ENCODE data around the gene KLHL24.
"Not testable (repeated sequence)": the region's sequence is repeated elsewhere in the genome, so short reads cannot be mapped to it uniquely, and the experiment has no call there.

Gene KLHL24, protein sequence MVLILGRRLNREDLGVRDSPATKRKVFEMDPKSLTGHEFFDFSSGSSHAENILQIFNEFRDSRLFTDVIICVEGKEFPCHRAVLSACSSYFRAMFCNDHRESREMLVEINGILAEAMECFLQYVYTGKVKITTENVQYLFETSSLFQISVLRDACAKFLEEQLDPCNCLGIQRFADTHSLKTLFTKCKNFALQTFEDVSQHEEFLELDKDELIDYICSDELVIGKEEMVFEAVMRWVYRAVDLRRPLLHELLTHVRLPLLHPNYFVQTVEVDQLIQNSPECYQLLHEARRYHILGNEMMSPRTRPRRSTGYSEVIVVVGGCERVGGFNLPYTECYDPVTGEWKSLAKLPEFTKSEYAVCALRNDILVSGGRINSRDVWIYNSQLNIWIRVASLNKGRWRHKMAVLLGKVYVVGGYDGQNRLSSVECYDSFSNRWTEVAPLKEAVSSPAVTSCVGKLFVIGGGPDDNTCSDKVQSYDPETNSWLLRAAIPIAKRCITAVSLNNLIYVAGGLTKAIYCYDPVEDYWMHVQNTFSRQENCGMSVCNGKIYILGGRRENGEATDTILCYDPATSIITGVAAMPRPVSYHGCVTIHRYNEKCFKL
- total RNA-seq = 7.2 to 98.7 (median 40.2) reads per million in 17 experiments

DNA sequence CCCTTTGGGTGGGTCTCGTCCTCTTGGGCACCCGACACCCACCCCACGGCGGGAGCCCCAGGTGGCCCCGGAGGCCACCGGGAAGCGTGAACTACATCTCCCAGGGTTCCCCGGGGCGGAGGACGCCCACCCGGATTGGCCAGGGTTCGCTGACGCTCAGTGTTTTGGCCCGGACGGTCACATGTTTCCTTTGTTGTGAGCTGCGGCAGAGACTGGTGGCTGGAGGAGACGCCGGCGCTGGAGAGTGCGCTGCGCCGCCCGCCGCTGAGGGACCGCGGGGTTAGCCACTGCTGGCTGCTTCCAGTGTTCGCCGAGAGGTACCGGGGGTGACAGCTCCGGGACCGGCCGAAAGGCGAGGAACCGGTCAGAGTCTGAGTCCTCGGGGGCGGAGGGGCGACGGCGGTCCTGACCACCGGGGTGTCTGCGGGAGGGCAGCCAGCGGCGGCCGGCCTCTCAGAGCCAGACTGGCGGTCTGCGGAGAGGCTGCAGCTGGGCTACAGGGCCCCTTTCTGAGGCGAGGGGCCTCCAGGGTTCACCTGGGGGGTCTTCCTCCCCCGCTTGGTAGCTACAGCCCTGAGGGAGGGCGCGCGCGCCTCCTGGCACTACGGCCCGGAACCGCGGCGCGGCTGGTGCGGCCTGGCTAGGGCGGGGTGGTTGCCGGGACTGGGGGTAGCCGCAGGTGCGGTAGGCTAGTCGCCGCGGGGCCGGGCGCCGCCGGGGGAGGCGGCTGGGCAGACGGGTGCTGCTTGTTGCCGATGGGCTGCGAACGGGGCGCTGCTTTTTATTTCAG, at the start of gene KLHL24:
Gene KLHL24, plus strand, starts transcription at position 193 of the 790 bp plus-strand sequence. CDS start 14,734 bp downstream, outside the sequence.
- peak; percentile 93 to 96 (median 96) for DNase-seq

DNA sequence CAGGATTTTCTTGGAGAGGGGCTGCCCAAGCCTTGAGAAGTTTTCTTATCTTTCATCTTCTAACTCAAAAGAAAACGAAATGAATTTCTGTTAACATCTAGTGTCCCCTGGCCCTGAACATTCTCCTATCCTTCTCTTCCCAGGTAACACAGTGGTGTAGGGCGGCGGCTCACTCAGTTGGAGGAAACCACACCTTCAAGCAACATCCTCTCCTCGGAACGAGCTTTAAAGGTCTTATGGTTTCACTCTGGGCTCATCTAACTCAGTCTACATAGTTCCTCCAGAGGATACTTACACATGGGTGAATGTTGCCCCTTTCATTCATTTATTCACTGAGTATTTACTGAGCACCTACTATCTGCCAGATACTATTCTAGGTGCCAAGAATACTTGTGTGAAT, 48.9 kb upstream of the KLHL24 start:
- no peak for DNase-seq

DNA sequence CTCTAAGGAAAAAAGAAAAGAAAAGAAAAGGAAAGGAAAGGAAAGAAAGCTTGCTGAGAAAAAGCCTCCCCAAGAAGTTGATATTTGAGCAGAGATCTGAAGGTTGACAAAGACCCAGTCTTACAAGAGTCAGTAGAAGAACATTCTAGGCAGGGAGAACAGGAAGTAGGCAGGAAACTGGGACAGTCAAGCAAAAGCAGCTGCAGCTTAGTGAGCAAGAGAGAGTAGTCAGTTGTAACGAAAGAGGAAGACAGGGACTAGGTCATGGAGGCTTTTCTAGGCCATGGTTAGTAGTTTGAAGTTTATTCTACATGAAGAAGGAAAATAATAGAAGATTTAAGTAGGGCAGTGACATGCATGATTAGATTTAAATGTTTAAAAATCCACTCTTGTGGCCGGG, 48.1 kb upstream of the KLHL24 start:
- DNase-seq = peak; percentile 68 to 87 (median 78)

DNA sequence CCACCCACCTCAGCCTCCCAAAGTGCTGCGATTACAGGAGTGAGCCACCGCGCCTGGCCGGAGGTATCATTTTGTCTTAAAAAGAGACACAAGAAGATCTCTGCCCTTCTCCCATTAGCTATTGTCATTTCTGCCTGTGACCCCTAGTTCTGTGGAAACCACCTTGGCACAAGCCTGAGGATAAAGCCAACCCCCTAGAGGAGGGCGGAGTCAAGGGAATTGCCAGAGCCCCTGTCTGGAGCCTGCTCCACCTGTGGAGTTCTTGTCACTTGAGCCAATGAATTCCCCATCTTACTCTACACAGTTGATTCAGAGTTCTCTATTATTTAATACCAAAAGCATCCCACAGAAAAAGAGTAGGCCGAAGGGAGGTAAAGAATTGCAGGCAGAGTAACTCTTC, 45.0 kb upstream of the KLHL24 start:
- no peak for DNase-seq

DNA sequence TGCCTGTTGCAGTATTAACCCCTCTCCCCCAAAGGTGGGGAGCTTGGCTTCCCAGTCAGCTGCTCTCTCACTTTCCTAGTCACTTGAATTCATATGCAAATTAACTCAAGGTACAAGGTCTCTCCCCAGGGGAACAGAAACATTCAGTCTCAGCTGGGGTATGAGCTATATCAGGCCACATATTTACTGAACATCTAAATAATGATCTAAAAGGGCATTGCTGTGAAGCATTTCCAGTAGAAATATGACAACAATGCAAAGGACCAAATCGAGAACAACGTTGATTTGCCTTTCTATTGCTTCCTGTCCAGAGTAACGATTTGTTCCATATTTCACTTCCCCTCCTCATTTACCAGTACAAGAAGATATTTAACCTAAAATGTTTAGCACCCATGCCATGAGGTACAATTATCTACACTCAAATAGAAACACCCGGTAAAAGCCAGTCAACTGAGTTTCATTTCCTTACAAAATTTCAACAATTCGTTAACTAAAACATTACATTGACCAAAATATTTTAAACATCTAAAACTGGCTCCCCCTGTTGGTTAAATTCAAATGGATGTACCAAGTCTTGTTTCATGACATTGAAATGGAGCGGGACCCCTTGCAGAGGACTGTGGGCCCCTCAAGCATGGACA, 43.4 kb upstream of the KLHL24 start:
- peak in 3 of 4 experiments; percentile 13 to 62 (median 28) for DNase-seq

DNA sequence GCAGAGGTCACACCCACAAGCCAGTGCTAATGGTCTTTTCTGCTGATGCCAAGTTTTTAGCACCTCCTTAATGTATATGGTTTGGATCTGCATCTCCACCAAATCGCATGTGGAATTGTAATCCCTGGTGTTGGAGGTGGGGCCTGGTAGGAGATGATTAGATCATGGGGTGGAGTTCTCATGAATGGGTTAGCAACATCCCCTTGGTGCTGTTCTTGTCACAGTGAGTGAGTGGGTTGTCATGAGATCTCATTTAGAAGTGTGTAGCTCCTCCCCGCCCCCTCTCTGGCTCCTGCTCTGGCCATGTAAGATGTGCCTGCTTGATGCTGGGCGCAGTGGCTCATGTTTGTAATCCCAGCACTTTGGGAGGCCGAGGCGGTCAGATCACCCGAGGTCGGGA, 42.6 kb upstream of the KLHL24 start:
- peak; percentile 27 to 67 (median 64) for DNase-seq

DNA sequence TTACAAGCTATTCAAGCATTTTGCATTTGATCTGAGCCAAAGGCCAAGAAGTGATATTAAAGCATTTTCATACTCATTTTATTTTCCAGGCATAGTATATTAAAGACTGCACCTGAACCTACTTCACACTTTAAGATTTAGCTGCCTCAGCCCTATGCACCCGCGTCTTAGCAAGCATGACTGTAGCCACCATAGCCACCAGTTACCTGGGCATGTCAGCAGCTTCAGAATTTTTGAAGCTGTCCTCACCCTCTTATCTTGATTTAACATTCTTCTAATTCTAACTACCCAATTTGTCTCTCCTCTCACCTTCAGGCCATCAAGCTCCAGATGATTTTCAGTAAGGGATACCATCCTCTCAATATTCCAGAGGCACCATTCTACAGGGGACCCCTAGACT, 40.8 kb upstream of the KLHL24 start:
- DNase-seq = no peak

DNA sequence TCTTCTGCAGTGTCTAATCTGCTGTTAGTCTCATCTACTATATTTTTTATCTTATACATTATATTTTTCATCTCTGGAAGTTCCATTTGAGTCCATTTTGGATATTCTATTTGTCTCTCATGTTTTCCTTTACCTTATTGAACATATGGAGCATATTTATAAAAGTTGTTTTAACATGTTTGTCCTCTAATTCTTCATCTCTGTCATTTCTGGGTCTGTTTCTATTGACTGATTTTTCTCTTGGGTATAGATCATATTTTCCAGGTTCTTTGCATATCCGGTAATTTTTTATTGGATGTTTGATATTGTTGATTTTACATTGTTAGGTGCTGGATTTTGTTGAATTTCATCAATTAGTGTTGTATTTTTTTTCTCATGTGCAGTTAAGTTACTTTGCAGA, 37.5 kb upstream of the KLHL24 start:
- DNase-seq = no peak

DNA sequence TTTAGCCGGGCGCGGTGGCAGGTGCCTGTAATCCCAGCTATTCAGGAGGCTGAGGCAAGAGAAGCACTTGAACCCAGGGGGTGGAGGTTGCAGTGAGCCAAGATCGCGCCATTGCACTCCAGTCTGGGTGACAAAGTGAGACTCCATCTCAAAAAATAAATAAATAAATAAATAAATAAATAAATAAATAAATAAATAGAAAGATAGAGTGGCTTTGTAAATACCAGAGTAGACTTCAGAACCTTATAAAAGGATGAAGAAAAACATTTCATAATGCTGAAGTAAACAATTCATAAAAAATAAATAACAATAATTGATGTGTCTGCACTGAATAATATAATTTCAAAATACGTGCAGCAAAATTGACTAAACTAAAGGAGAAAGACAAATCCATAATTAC, 24.1 kb upstream of the KLHL24 start:
- DNase-seq = not testable (repeated sequence)

DNA sequence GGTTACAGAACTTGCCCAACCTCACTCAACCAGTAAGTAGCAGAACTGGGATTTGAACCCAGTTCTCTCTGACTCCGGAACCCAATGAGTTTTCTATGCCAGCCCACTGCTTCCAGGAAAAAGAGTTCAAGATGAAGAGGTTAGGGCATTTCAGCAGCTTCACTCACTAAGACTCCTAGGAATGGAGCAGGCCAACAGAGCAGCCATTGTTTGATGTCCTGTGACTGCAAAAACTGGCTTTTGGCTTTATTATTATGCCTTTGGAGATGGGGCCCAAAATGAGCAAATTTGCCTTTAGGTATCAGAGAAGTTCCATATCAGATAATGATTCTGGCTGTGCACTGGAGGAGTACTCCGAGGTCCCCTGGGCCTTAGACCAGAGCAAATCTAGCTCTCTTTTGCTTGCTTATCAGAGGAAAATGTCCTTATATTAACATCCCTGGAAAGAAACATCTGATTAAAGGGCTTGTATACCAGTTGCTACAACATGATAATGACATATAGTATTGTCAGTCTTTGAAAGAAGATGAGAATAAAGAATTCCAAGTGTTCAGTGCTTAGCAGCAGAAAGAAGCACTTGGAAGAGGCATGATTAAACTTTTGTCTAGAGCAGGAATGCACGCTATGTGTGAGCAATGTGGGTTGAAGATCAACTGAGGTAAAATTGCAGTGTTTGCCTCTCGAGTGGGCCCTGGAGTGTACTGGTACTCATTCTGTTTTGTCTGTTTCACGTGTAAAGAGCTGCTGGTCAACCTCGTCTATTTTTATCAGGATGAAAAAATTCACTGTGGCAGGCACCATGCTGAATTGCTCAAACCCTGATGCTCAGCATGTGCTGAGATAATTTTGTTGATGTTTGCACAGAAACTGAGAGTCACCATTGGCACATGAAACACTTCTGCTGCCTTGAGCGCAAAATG, 21.8 kb upstream of the KLHL24 start:
- DNase-seq = no peak

DNA sequence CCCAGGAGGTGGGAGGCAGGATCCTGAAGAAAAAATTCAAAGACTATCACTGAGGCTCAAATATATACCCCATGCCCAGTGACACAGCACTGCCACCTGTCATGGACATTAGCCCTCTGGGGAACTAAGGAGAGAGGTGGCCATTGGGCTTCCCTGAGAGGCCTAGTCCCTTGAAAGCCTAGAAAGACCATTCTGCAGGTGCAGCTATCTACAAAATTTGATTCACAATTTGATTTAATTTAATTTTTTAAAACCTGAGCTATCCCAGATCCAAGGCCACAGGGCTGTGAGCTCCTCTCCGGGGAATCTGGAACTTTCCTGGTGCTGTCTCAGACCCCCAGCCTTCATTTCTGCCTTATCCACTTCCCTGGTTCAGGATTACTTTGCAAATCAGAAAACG, 16.9 kb upstream of the KLHL24 start:
- DNase-seq = no peak

DNA sequence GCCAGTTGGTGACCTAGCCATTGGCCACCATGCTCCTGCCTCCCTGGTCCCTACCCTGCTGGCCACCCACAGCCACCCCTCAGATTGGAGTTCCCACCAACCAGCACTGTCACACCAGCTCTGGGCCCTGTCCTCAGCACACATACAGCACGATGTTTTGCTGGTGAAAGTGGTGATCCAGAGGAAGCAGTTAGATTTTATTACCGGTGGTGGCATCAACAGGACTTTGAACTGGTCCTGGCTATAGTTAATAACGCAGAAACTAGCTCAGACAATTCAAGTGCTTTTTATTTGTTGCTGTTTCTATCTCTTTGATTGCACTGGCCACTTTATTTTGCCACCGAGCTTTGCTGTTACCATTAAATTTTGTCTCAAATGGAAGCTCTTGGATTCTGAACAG, 16.4 kb upstream of the KLHL24 start:
- DNase-seq = no peak

DNA sequence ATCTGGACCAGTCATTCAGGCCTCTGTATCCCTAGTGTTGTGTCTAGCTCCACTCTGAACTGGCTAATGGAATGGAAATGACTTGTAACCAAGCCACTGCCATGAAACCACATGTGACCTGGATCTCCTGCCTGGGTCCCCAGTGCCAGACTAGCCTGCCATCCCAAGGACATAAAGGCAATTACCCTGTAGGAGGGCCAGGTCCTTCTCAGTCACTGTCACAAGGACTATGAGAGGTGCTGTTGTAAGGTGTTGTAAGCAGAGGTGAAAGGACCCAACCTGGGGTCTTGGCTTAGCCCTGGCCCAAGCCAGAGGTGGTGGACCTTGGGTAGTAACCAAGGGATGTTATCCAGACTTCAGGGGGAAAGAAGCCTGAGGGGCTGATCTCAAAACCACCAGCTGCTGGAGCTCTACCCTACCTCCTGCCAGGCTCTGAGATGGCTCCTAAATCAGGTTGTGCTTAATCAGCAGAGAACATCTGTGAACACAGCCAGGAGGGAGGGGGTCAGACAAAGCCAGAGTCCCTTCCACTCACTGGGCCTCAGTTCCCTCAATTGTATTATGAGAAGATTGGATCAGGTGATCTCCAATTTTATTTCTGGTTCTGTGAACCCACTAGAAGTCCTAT, 15.7 kb upstream of the KLHL24 start:
- no peak for DNase-seq

DNA sequence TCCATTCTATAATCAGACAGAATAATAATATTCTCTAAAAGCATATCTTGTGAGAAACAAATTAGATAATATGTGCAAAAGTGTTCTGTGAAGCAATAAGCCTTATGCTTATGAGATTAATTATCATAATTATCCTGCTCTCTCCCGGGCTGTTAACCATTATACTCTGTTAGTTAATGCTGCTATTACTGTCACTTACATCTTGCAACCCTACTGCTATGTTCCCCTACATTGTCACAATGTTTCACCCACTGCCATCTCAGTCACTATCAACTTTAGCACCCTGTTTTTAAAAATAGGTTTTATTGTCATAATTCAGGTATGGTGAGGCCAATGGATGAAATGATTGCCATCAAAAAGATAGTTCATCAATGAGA, 15.2 kb upstream of the KLHL24 start:
- DNase-seq = no peak

DNA sequence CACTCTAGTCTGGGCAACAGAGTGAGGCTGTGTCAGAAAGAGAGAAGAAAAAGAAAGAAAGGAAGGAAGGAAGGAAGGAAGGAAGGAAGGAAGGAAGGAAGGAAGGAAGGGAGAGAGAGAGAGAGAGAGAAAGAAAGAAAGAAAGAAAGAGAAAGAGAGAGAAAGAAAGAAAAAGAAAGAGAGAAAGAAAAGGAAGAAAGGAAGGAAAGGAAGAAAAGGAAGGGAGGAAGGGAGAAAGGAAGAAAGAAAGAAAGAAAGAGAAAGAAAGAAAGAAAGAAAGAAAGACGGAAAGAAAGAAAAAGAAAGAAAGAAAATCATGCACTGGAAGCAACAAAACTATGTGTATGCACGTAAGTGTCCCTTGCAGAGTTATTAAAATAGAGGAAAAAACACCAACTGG, 12.9 kb upstream of the KLHL24 start:
- DNase-seq = not testable (repeated sequence)

DNA sequence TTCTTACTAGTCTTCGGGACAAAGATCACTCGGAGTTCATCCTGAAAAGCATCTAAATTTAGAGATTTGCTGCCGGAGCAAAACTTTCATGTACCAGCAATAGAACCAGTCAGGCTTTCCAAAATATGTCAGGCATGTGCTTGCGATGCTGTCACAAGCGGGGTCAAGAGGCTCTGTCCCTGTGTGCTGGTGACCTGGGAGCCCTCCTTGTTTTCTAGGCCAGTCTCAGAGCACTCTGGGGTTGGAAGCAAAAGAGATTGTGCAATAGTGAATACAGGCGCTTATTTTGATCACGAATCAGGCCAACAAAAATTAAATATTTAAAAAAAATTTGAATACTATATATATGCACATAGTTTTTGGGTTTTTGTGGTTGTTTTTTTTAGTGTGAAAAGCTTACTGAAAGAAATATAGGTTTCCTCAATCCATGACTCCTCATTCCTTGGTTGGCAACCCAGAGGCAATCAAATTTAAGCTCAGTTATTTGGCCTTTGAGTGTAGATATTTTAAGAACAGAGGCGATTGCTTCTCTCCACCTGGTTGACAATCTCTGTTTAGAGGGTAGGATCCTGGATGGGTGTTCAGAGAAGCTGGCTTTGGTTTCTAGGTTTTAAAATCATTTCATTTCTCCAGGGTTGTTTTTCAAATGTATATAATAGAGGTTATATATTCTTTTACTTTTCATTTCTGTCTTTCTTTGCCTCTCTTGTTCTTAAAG, 8.4 kb upstream of the KLHL24 start:
- no peak for DNase-seq

DNA sequence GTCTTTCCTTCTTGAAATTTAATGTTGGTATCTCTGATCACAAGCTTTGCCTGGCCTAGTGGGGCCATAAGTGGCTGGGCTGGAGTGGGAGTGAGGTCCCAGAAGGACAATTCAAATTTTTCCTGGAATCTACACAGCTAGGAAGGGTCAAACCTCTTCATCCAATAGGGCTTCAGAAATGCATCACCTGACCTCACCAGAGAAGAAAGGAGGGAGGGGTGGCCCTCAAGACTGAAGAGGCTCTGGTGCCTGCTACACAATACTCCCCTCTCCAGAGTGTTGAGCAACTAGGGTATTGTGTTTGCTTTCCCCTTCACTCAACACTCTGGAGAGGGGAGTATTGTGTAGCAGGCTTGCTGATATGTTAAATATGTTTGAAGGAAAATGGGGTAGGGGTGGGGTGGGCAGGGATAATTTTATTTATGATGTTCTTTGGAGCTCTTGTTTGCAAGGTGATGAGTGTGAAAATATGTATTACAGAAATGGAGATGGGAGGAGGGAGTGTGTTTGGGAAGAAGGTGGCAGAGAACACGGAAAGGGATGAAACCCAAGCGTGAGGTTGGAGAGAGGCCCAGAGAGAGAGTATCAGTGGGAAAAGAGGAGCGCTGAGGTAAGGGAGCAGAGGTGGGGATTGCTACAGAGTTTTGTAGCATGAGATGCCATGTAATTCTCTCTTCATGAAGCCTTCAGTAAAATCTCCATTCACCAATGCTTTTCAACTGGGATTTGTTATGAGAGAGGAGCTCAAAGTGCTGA, 5.7 kb upstream of the KLHL24 start:
- DNase-seq = no peak

DNA sequence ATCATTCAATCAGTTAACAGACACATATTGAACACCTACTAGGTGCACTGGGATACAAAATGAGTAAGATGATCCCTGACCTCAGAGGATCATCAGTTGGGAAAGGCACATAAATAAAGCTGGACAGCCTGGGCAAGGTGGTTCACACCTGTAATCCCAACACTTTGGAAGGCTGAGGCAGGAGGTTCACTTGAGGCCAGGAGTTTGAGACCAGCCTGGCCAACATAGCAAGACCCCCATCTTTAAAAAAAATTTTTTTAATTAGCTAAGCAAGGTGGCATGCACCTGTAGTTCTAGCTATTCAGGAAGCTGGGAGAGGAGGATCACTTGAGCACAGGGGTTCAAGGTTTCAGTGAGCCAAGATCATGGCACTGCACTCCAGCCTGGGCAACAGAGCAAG, 3.7 kb upstream of the KLHL24 start:
- no peak for DNase-seq

DNA sequence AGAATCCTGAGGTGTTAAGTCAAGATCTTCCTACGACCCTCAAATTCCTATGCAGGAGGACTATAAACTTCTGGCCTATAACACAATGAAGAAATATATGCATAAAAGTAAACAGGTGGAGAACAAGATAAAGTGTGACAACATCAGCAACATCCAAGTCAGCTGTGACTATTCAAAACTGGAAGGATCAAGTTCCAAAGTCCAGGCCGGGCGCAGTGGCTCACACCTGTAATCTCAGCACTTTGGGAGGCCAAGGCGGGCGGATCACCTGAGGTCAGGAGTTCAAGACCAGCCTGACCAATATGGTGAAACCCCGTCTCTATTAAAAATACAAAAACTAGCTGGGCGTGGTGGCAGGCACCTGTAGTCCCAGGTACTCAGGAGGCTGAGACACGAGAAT, 2.7 kb upstream of the KLHL24 start:
- DNase-seq = not testable (repeated sequence)

DNA sequence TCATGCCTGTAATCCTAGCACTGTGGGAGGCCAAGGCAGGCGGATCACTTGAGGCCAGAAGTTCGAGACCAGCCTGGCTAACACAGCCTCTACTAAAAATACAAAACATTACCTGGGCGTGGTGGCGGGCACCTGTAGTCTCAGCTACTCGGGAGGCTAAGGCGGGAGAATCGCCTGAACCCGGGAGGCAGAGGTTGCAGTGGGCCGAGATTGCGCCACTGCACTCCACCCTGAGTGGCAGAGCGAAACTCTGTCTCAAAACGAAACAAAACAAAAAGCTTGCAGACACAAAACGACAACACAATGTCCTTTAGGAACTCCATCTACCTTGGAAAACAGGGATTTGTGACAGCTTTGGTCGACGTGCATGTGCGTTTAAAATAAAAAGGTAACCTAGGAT, 716 bp upstream of the KLHL24 start:
- DNase-seq = peak in 2 of 4 experiments; percentile 10 to 14

Measured in suppressor macrophage (primary cell).